H1 (cell line): ENCODE measurements around the gene HDAC9. TPM values are rescaled to one million over a fixed set of nuclear protein-coding genes. Genes with fewer than 3 reads are reported as not detected.

Experiments used
- CTCF ChIA-PET: fragments of 300-600 bp; sonication (Branson Sonifier 250); formaldehyde crosslinking; loops from one replicate; lab custom pipeline; 2021; ENCODE audit not compliant: partially characterized antibody; lab: Charles Lee
- POLR2A ChIA-PET: fragments of 300-600 bp; sonication (Branson Sonifier 250); formaldehyde crosslinking; loops from one replicate; lab custom pipeline; 2021; ENCODE audit warnings: inconsistent platforms; ENCODE audit not compliant: partially characterized antibody; lab: Charles Lee
- DNase-seq, 2 experiments: peaks; one replicate each; pipeline versions ENCODE4 v3.0.0 to v3.0.0-alpha.2; 2010 to 2022; ENCODE audit warnings: low spot score in 2 of 2, low read depth in 1 of 2, mixed read lengths in 1 of 2
- FAIRE-seq: peaks from 2 replicates; lab custom pipeline; 2011; peaks lifted over from hg19 to GRCh38; lab: Jason Lieb, UNC
- H2AFZ ChIP-seq: 2 replicates; pipeline ENCODE4 v1.8.1; 2012; ENCODE audit warnings: low read length, inconsistent platforms
- H2AK5ac ChIP-seq: 2 replicates; pipeline ENCODE4 v1.6.1; 2013; ENCODE audit warnings: low read depth, low read length
- H2BK120ac ChIP-seq: replicated peaks from 2 replicates; pipeline ENCODE3; 2013; ENCODE audit warnings: low read depth, low read length, inconsistent platforms
- H2BK12ac ChIP-seq: 2 replicates; pipeline ENCODE4 v1.6.1; 2013; ENCODE audit warnings: low read depth, low read length
- H2BK15ac ChIP-seq: 2 replicates; pipeline ENCODE4 v1.6.1; 2013; ENCODE audit warnings: low read length
- H2BK20ac ChIP-seq: 2 replicates; pipeline ENCODE4 v1.6.1; 2013; ENCODE audit warnings: low read length
- H2BK5ac ChIP-seq: 2 replicates; pipeline ENCODE4 v1.6.1; 2013; ENCODE audit warnings: low read depth, low read length
- H3K14ac ChIP-seq: 2 replicates; pipeline ENCODE4 v1.6.1; 2013; ENCODE audit warnings: inconsistent platforms; ENCODE audit not compliant: insufficient read length
- H3K18ac ChIP-seq: 2 replicates; pipeline ENCODE4 v1.6.1; 2013; ENCODE audit warnings: low read length; ENCODE audit errors: extremely low read depth
- H3K23ac ChIP-seq: 2 replicates; pipeline ENCODE4 v1.6.1; 2013; ENCODE audit warnings: inconsistent platforms; ENCODE audit not compliant: insufficient read length
- H3K23me2 ChIP-seq: 2 replicates; pipeline ENCODE4 v1.6.1; 2013; ENCODE audit warnings: low read depth, low read length
- H3K27ac ChIP-seq: 2 replicates; pipeline ENCODE4 v1.6.1; 2011; ENCODE audit warnings: low read depth, low read length, inconsistent platforms
- H3K27me3 ChIP-seq, 4 experiments: replicated peaks in 1 of 4; 1 replicate in 1 of 4; 2 replicates in 3 of 4; pipeline versions ENCODE4 v1.6.1 to v1.8.1; 2011 to 2013; ENCODE audit warnings: low read length in 3 of 4, mild to moderate bottlenecking in 3 of 4, inconsistent platforms in 2 of 4, mixed read lengths in 2 of 4, moderate library complexity in 1 of 4; ENCODE audit not compliant: control insufficient read depth in 3 of 4, insufficient read depth in 3 of 4; ENCODE audit errors: extremely low read depth in 1 of 4
- H3K36me3 ChIP-seq, 4 experiments: 2 replicates each; pipeline versions ENCODE4 v1.6.1 to v1.8.1; 2011 to 2013; ENCODE audit warnings: mild to moderate bottlenecking in 4 of 4, low read length in 3 of 4, moderate library complexity in 2 of 4, control low read depth in 1 of 4, inconsistent platforms in 1 of 4; ENCODE audit not compliant: insufficient read depth in 4 of 4, control insufficient read depth in 2 of 4
- H3K4ac ChIP-seq: replicated peaks from 2 replicates; pipeline ENCODE3; 2013; ENCODE audit warnings: low read length, low read depth, mixed read lengths, inconsistent platforms; ENCODE audit not compliant: insufficient read length
- H3K4me1 ChIP-seq, 4 experiments: replicated peaks in 1 of 4; 1 replicate in 1 of 4; 2 replicates in 3 of 4; pipeline versions ENCODE4 v1.6.1 to v1.8.1; 2011 to 2013; ENCODE audit warnings: low read length in 3 of 4, inconsistent platforms in 2 of 4, mixed read lengths in 1 of 4; ENCODE audit not compliant: insufficient read depth in 4 of 4, control insufficient read depth in 3 of 4
- H3K4me2 ChIP-seq, 2 experiments: 2 replicates each; pipeline versions ENCODE4 v1.6.1 to v1.8.1; 2011 to 2013; ENCODE audit warnings: low read depth in 2 of 2, low read length in 2 of 2, control low read depth in 1 of 2, inconsistent platforms in 1 of 2, mild to moderate bottlenecking in 1 of 2; ENCODE audit not compliant: insufficient read depth in 1 of 2
- H3K4me3 ChIP-seq, 4 experiments: fragments of 200-600, 300-600 bp in 1 of 4; sonication (generic), shearing (Covaris generic), sonication (Bioruptor Twin) in 1 of 4; 2 replicates each; pipeline versions ENCODE4 v1.5.1 to v1.8.1; 2011 to 2016; ENCODE audit warnings: low read length in 4 of 4, low read depth in 3 of 4, control low read depth in 2 of 4, inconsistent platforms in 2 of 4, mild to moderate bottlenecking in 2 of 4, mixed read lengths in 1 of 4, moderate library complexity in 1 of 4; ENCODE audit not compliant: insufficient read depth in 2 of 4; ENCODE audit errors: extremely low read depth in 1 of 4
- H3K56ac ChIP-seq: replicated peaks from 2 replicates; pipeline ENCODE3; 2013; ENCODE audit warnings: low read depth, mild to moderate bottlenecking, mixed read lengths, low read length, inconsistent platforms; ENCODE audit not compliant: insufficient read length
- H3K79me1 ChIP-seq: 2 replicates; pipeline ENCODE4 v1.6.1; 2013; ENCODE audit warnings: low read depth, low read length, control low read depth
- H3K79me2 ChIP-seq, 2 experiments: 2 replicates each; pipeline versions ENCODE4 v1.6.1 to v1.8.1; 2012 to 2013; ENCODE audit warnings: low read length in 2 of 2, mild to moderate bottlenecking in 2 of 2, inconsistent platforms in 1 of 2; ENCODE audit not compliant: insufficient read depth in 2 of 2, control insufficient read depth in 1 of 2
- H3K9ac ChIP-seq, 4 experiments: replicated peaks in 1 of 4; 1 replicate in 1 of 4; 2 replicates in 3 of 4; pipeline versions ENCODE4 v1.6.1 to v1.8.1; 2011 to 2013; ENCODE audit warnings: low read depth in 3 of 4, low read length in 3 of 4, control low read depth in 2 of 4, mild to moderate bottlenecking in 2 of 4, moderate library complexity in 2 of 4, inconsistent platforms in 1 of 4; ENCODE audit errors: extremely low read depth in 1 of 4
- H3K9me3 ChIP-seq, 2 experiments: 2 replicates each; pipeline versions ENCODE4 v1.6.1 to v1.8.1; 2012 to 2013; ENCODE audit warnings: mild to moderate bottlenecking in 2 of 2, moderate library complexity in 2 of 2, control low read depth in 1 of 2, inconsistent platforms in 1 of 2, low read depth in 1 of 2, low read length in 1 of 2, mixed read lengths in 1 of 2; ENCODE audit not compliant: insufficient read depth in 2 of 2
- H4K20me1 ChIP-seq, 2 experiments: replicated peaks in 1 of 2; 2 replicates each; pipeline versions ENCODE3 to v1.8.1; 2011 to 2013; ENCODE audit warnings: inconsistent platforms in 2 of 2, low read length in 2 of 2, mild to moderate bottlenecking in 1 of 2; ENCODE audit not compliant: insufficient read depth in 2 of 2, control insufficient read depth in 1 of 2
- H4K5ac ChIP-seq: 2 replicates; pipeline ENCODE4 v1.6.1; 2013; ENCODE audit warnings: low read length, low read depth, mixed read lengths, inconsistent platforms; ENCODE audit not compliant: insufficient read length
- H4K8ac ChIP-seq: 2 replicates; pipeline ENCODE4 v1.8.0; 2013; ENCODE audit warnings: mild to moderate bottlenecking, moderate library complexity, low read length, inconsistent platforms; ENCODE audit not compliant: insufficient read depth; ENCODE audit errors: extremely low read depth
- H4K91ac ChIP-seq: replicated peaks from 2 replicates; pipeline ENCODE3; 2013; ENCODE audit warnings: low read length, mixed read lengths, inconsistent platforms; ENCODE audit not compliant: insufficient read length
- ASH2L ChIP-seq: fragments of 200-600, 300-600 bp; sonication (generic); IDR thresholded peaks from one replicate; pipeline ENCODE4 v1.7.1; 2017; ENCODE audit warnings: low read length
- CHD1 ChIP-seq: IDR thresholded peaks from 2 replicates; pipeline ENCODE4 v1.6.1; 2012; ENCODE audit warnings: low read depth, low read length, improper control_type of control experiment
- EP300 ChIP-seq, 2 experiments: IDR thresholded peaks; 1 replicate in 1 of 2; 2 replicates in 1 of 2; pipeline ENCODE4 v1.6.1; 2011 to 2012; ENCODE audit warnings: low read depth in 2 of 2, low read length in 2 of 2, mild to moderate bottlenecking in 2 of 2, borderline replicate concordance in 1 of 2, inconsistent platforms in 1 of 2, moderate library complexity in 1 of 2
- FOSL1 ChIP-seq: IDR thresholded peaks from 2 replicates; pipeline ENCODE4 v1.6.1; 2011; ENCODE audit warnings: mild to moderate bottlenecking, low read depth, low read length, moderate library complexity; ENCODE audit not compliant: insufficient read depth
- NRF1 ChIP-seq: IDR thresholded peaks from 2 replicates; pipeline ENCODE4 v1.6.1; 2011; ENCODE audit warnings: mild to moderate bottlenecking, low read depth, low read length, improper control_type of control experiment
- SRF ChIP-seq: IDR thresholded peaks from 2 replicates; pipeline ENCODE4 v1.6.1; 2011; ENCODE audit warnings: mild to moderate bottlenecking, low read depth, low read length, moderate library complexity
- TAF7 ChIP-seq: optimal IDR thresholded peaks from 2 replicates; pipeline ENCODE3; 2011; ENCODE audit warnings: low read depth, mild to moderate bottlenecking, inconsistent platforms, low read length, moderate library complexity, borderline replicate concordance
- ZNF274 ChIP-seq: IDR thresholded peaks from 2 replicates; pipeline ENCODE4 v1.7.0; 2012; ENCODE audit warnings: low read length, borderline replicate concordance; ENCODE audit errors: extremely low read depth
- WGBS, 2 experiments: shearing (Covaris generic) in 1 of 2; methylation state at CpG; one replicate each; pipeline versions ENCODE4 v1.1.6 to v1.1.7; 2013 to 2015; ENCODE audit warnings: low lambda C conversion rate in 2 of 2, mixed read lengths in 2 of 2, inconsistent platforms in 1 of 2, low coverage in 1 of 2, missing lambda C conversion rate in 1 of 2; ENCODE audit not compliant: insufficient replicate concordance in 2 of 2, insufficient coverage in 1 of 2, insufficient read length in 1 of 2; ENCODE audit errors: extremely low coverage in 1 of 2, missing lambda C conversion rate in 1 of 2; 5-methylcytosine and 5-hydroxymethylcytosine counted together
- polyA plus RNA-seq, 7 experiments: library from polyadenylated mRNA; depleted of rRNA in 3 of 7; stranded (reverse) in 5 of 7; unstranded in 2 of 7; fragments of >200 nt in 5 of 7; fragments of 200-250 nt in 2 of 7; gene quantifications; 1 replicate in 5 of 7; 2 replicates in 1 of 7; 4 replicates in 1 of 7; pipeline versions ENCODE4 v1.2.1 to v1.2.3, GENCODE V29; 2011 to 2013; ENCODE audit warnings: missing spikeins in 2 of 7, mixed read lengths in 2 of 7
- total RNA-seq: library from RNA; stranded (reverse); fragmentation: NEBNext Ultra II Directional; extraction: Animal tissue kit (Norgen Biotek cat#: 25700); gene quantifications from 2 replicates; pipeline ENCODE4 v1.2.1, GENCODE V29; 2021

The HDAC9 gene
- total and polyA plus RNA-seq, 2 of the 8 experiments (the other 6 are each of a cell fraction or from before 2014, with no cell fraction given): 9.5 to 13.1 TPM

DNA sequence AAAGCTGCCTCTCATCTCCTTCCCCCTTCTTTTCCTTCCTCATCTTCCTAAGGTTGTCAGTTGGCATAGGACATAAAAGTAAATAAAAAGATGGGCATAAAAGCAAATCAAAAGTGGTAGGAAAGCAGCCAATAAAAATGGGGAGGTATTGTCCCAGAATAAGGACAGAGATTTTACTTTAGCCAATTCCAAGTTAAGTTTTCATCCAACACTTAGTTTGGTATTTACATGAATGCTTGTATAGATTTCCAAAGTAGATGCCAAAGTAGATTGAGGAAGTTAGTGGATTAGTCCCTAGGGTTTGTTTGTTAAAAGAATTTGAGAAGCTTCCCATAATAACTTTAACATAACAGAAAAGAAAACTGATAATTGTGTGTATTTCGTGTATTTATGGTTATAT lies 33.7 kb downstream of the HDAC9 start:
- H3K27me3 ChIP-seq: no peaks in the 10 kb centered on the region
- H3K79me2 ChIP-seq: no peaks in the 10 kb centered on the region
- ChIA-PET CTCF (interaction anchor here (0.7 kb wide), 1 partner anchor 17 kb away, joined by 4 read pairs; no protein-coding TSS in a partner anchor), POLR2A (no interaction called here)
- DNase-seq (no peak), FAIRE-seq (no peak)
- no peak overlapping the region for H2BK5ac ChIP-seq
- H3K27ac ChIP-seq: no peak overlapping the region
- no peak overlapping the region for H2BK20ac ChIP-seq
- H3K18ac ChIP-seq: no peak overlapping the region
- H2BK15ac ChIP-seq: no peak overlapping the region
- no peaks in the 10 kb centered on the region for H3K36me3 ChIP-seq
- H3K9me3 ChIP-seq: no peaks in the 10 kb centered on the region
- H3K23ac ChIP-seq: no peak overlapping the region
- WGBS, 2 experiments: 73% methylated on average over 1 of the region's 1 CpG; no CpG with 5 or more reads in 1 of the 2 experiments
- H3K56ac ChIP-seq: no peak overlapping the region
- no peak overlapping the region for H3K9ac ChIP-seq
- no peak overlapping the region for H2BK12ac ChIP-seq
- H4K20me1 ChIP-seq: no peaks in the 10 kb centered on the region
- H3K14ac ChIP-seq: no peak overlapping the region
- H3K79me1 ChIP-seq: no peaks in the 10 kb centered on the region
- no peak overlapping the region for H4K91ac ChIP-seq
- H2AFZ ChIP-seq: no peak overlapping the region
- TF ChIP-seq NRF1: no peak
- TF ChIP-seq SRF: no peak
- TF ChIP-seq EP300 (IDR thresholded peaks at IDR 0.05; ENCODE audit: borderline replicate concordance in 1 of 2, low read depth in 2 of 2, low read length in 2 of 2): no peak
- TF ChIP-seq ASH2L: no peak
- no peak for TF ChIP-seq TAF7
- TF ChIP-seq FOSL1: no peak
- TF ChIP-seq ZNF274: no peak
- no peak for TF ChIP-seq CHD1
- H4K5ac ChIP-seq: no peak overlapping the region
- no peaks in the 10 kb centered on the region for H3K23me2 ChIP-seq
- no peak overlapping the region for H3K4me2 ChIP-seq
- H3K4me1 ChIP-seq: no peaks in the 10 kb centered on the region
- H4K8ac ChIP-seq: no peak overlapping the region
- H3K4ac ChIP-seq: no peak overlapping the region
- H2AK5ac ChIP-seq: no peak overlapping the region
- H3K4me3 ChIP-seq: no peak overlapping the region
- H2BK120ac ChIP-seq: no peak overlapping the region
